GM19324 (cell line): ENCODE data around the gene PNMA8A.
"Not testable (repeated sequence)": the region's sequence is repeated elsewhere in the genome, so short reads cannot be mapped to it uniquely, and the experiment has no call there.

Source experiments
- ATAC-seq: cut with Tn5 transposase; IDR thresholded peaks from one replicate; pipeline ENCODE4 v1.9.1; 2021; ENCODE audit warnings: mild to moderate bottlenecking, moderate library complexity; ENCODE audit not compliant: unreplicated experiment, low FRiP score

PNMA8A gene

DNA sequence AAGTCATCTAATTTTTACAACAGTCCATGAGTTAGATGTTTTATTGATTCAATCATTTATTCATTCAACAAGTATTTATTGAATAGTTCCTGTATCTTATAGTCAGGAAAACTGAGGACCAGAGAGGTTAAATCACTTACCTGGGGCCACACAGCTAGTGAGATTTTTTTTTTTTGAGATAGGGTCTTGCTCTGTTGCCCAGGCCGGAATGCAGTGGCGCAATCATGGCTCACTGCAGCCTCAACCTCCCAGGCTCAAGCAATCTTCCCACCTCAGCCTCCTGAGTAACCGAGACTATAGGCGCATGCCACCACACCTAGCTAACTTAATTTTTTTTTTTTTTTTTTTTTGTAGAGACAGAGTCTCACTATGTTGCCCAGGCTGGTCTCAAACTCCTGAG, 35.7 kb downstream of the PNMA8A start:
- ATAC-seq: not testable (repeated sequence)

DNA sequence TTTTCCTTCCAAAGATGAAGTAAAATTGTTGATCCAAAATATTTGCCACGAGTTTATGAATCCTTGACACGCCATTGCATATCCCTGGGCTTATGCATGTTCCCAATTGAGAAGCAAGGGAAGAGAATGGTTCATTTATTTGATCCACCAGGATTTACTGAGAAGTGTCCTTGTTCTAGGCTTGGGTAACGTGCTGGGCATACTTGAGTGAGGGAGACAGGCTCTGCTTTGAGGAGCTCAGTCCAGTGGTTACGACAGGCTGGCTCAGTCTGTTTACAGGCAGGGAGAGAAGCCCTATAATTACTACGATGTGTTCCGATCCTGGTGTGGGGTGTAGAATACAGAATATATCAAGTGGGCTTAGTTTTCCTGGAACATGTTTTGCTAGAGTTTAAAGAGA, 36.4 kb downstream of the PNMA8A start:
- ATAC-seq: no peak

DNA sequence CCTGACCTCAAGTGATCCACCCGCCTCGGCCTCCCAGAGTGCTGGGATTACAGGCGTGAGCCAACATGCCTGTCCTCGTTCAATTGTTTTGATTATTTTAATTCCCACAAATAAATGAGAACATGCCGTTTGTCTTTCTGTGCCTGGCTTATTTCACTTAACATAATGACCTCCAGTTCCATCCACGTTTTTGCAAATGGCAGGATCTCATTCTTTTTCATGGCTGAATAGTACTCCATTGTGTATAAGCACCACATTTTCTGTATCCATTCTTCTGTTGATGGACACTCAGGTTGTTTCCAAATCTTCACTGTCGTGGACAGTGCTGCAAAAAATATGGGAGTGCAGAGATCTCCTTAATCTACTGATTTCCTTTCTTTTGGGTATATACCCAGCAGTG, 37.9 kb downstream of the PNMA8A start:
- not testable (repeated sequence) for ATAC-seq

DNA sequence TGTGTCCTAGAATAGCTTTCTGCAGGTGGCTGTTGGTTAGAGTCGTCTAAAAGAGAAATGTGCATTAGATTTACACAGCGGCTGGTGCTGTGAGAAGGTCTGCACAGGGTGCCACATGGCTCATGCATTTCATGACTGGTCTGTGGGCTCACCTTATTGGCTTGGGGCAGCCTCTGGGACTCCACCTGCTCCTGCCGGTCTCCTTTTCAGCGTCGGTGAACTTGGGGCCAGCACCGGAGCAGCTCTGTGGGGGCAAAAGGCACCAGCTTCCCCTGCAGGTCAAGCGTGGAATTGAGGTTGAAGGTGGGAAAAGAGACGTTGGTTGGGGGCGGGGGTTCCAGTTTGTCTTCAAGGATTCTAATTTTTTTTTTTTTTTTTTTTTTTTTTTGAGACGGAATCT, 39.5 kb downstream of the PNMA8A start:
- ATAC-seq: no peak

DNA sequence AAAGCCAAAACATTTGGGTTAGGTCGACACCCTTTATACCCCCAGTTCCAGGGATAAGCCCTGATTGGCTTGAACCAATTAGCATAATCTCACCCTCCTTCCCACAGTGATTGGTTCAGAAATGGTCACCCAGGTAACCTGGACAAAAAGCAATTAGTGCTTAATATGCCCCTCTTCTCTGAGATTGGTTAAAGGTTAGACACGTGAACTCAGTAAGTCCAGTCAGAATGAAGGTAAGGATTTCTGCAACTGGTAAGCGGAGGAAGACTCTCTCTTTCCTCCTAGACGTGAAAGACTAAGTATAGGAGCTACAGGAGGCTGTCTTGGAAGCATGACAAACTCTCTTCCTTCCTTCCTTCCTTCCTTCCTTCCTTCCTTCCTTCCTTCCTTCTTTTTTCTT, 41.4 kb downstream of the PNMA8A start:
- ATAC-seq: no peak

DNA sequence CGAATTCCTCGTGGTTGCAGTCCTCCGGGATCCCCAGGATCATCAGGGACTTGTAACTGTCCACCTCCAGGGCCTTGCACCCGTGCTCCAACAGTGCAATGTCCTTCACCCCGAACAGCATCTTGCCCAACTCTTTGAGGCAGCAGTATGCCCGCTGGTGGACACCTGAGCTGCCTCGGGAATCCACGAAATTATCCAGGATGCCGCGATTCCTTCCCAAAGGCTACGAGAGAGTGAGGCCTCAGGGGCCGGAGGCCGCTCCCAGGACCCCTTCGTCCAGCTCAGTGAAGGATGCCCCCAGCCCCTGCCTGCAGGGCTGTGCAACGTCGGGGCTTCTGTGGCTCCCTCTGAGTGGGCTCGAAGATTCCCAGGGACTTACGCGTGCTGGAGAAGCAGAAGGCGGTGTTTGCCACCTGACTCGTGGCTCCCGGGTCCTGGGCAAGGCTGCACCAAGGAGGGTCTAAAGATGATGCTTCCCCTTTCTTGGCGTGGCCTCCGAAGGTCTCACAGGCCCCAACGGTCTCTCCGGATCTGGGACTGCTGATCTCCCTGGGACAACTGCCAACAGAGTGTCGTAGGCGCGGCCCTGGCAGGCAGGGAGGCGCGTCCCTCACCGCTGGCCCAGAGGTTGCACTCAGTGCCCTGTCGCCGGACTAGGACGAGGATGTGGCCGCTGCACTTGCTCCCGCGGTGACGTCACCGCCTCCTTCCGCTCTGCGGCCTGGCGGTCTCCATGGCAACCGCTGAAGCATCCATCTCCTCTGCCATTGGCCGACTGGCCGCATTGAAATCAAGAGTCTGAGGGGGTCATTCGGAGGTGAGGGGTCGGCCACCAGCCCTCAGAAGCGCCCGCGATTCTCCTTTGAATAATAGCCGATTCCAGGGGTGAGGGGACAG, 42.9 kb downstream of the PNMA8A start, which contains the start of gene PNMA8C:
Gene PNMA8C (minus strand): TSS at position 698 of the 897 bp plus-strand sequence. CDS start 577 bp downstream, at position 121.
- no peak for ATAC-seq

DNA sequence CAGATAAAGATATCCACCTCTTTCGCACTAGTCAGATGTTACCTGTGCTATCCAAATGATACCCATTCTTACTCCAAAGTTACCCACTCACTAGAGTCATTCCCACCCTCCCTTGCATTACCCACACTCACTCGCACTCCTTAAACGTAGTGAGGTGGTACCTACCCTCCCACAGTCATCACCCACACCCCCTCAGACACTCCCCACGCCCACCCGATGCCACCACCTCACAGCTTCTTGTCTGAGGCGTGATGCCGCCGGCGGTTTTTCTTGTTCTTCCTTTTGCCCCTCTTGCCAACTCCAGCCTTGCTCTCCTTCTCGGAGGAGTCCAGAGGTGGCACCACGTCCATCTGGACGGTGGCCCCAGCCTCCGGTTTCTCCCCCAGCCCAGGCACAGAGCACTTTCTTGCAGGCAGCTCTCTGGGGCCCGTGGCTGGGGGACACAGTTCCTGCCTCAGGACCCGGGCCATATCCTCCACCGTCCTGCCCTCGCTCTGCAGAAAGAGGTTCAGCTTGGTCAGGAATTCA, 43.8 kb downstream of the PNMA8A start:
- no peak for ATAC-seq

DNA sequence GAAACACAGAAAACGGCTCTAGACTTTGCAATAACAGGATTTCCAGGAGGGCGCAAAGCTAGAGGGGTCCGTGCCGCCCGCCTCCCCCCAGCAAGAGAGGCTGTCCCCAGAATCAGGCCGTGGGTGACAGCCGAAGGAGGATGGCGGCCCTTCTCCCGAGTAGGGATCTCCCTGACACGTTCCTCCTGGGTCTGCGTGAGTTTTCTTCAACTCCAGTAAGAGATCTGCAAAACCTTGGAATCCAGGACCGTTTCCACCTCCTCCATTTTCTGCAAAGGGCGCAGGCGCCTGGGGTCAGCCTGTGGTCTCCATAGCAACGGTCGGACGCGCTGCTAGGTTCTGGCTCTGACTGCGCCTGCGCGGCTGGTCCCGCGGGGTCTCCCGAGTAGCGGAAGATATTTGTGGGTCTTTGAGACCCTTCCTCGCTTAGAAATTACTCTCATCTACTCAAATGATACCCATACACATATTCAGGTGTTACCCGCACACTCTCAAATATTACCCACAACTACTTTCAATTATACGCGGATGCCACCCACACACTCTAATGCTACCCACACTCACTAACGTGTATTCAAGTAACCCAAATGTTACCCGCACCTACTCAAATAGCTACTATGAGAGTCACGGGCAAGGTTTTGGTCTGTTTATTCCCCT, 44.7 kb downstream of the PNMA8A start:
- ATAC-seq: no peak

DNA sequence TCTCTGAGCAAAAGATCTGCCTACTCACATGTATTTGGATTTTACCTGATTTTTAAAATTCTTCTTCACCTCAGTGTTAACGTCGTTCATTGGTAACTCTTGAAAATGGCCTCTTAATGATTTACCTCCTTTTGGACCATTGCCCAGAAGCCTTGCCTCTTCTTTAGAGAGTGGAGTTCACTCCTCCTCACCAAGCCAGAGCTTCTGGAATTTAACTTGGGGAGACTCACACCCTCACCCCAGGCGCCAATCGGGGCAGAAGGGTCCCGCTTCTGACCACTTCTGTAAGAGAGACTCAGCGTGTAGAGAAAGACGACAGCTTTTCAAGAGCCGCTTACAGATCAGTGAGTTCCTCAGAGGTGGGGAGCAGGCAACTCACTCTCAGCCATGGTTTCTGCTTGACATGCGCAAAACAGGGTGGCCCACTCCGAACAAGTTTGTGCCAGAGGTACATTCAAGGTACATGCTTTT, 45.3 kb downstream of the PNMA8A start:
- ATAC-seq: no peak

DNA sequence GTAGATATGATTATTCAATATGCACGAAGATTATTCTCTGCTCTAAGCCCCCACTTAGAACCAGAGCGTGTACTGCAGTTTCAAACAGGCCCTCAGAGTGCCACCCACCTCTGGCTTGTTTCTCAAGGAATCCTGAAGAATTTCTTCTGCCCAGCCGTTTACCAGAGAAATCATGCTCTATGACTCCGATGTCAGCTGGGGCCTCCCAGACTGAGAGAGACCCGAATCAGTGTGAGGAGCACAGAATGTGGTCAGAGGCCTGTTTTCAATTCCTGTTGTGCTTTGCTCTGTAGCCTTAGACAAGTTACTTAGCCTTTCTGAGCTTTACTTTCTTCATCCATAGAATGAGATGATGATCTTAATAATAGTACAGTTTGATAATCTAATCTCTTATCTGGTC, 48.2 kb downstream of the PNMA8A start:
- no peak for ATAC-seq

DNA sequence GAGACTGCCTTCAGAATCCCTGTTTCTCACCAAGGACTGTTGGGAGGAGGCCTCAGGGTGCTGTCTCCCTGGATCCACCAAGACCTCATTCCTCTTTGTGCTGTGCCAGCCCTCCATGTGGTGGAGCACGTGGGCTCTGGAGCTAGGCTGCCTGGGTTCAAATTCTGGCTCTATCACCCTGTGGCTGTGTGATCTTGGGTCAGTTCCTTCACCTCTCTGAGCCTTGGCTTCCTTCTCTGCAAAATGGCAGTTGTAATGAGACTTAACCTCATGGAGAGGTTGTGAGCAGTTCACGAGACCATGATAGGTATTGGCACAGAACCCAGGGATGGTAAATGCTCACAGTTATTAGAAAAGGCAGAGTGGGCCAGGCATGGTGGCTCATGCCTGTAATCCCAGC, 49.0 kb downstream of the PNMA8A start:
- ATAC-seq: no peak

DNA sequence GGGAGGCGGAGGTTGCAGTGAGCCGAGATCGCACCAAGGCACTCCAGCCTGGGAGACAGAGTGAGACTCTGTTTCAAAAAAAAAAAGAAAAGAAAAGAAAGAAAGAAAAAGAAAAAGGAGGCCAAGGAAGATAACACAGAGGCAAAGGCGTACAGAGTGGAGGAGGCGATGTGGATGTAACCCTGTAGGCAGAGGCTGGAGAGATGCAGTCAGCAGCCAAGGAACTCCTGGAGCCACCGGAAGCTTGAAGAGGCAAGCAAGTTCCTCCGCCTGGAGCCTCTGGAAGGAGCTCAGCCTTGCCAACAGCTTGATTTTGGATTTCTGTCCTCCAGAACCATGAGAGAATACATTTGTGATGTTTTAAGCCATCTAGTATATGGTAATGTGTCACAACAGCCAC, 51.3 kb downstream of the PNMA8A start:
- ATAC-seq: no peak
